Inferior parietal cortex (tissue), 1 donor: ENCODE measurements around the gene CTBP2.

ENCODE experiments used
- DNase-seq: peaks from one replicate; pipeline ENCODE4 v3.0.0-alpha.2; 2016; ENCODE audit errors: extremely low spot score

The CTBP2 gene

DNA sequence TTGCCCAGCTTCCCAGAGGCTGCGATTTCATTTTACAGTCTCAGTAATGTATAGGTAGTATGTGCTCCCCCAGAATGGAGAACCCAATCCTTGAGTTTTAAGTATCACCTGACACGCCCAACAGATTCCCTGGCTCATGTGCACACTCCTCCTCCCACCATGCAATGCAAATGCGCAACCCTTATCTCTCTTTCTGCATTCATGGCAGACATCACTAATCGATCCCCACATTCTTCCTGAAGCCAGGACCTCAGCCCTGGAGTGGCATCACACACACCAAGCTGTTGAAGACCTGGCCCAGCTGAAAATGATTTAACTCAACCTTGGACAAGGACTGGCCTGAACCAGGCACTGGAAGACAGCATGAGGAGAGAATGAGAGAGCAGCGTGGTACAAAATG is 150.0 kb downstream of the CTBP2 start:
- DNase-seq, result no peak

DNA sequence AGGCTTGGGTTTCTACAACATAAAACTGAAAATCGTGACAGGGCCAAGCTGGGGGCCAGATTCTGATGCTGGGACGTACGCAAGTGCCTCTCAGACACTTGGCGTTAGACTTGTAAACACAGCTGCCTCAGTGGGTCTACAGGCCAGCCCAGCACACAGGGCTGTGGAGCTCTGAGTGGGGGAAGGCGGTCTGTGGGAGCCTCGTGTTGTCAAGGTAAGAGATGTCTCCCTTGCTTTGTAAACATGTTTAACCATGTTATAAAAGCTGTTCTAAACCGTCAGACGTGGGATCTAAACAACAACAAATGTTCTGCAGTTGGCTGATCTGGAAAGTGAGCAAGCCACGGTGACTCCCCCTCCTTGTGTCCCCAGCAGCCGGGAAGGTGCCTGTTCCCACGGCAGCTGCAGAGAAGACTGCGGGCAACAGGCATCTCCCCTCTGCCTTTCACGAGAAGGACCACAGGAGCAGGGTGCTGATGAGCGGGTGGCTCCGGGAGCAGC is 150.7 kb downstream of the CTBP2 start:
- no peak for DNase-seq

DNA sequence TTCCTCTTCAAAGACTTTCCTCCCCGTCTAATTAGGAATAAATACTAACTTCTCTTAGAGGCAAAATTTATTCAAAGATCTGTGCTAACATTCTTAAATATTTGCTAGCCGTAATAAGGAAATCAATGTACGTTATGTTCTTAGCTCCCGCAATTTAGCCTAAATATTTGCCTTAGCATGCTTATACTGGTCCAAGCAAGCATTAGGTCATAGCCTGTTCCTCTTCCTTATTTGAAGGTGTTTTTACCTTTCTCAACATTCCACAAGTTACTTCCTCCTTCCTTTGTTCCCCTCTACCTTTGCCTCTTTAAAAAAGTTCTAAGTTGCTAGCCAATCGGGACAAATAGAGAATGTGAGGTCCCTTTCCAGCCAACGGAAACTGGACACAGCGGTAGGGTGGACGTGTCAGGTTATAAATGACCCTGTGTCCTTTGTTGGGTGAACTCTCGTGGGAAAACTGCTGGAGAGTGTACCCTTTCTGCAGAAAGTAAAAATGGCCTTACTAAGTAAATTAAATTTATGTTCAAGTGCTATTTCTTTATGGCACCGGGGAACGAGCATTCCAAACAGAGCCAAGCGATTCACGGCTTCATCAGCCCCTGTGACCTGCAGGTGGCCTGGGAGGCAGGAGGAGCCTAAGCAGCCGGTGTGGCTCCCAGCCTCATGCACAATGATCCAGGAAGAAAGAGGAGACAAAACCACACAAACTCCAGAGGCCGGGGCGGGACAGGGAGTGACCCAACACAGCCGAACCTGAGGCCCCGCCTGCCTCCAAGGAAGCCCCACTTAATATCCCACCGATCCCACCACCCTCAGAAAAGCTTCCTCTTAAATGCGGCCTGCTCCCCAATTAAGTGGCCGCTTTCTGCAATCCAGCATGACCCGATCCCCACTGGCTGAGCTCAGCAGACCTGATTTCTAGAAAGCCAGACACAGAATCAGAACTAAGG is 151.4 kb downstream of the CTBP2 start:
- DNase-seq, result no peak

DNA sequence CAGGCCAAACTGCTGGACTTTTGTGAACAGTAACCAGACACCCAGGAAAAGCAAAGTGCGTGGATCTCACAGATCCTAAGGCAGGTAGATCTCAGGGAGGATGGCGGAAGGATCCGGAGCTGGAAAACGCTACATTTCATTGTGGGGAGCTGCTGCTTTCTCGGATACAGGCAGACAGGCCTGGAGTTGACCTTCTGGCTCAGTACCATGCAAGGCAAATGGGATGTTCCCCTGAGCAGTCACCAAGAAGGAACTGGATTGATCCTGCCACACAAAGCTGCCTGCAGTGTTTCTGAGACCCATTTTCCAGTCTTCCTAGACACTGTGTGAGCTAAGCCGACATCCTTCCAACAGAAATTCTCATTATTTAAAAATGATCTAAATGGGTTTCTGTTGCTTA is 152.9 kb downstream of the CTBP2 start:
- DNase-seq, result no peak

DNA sequence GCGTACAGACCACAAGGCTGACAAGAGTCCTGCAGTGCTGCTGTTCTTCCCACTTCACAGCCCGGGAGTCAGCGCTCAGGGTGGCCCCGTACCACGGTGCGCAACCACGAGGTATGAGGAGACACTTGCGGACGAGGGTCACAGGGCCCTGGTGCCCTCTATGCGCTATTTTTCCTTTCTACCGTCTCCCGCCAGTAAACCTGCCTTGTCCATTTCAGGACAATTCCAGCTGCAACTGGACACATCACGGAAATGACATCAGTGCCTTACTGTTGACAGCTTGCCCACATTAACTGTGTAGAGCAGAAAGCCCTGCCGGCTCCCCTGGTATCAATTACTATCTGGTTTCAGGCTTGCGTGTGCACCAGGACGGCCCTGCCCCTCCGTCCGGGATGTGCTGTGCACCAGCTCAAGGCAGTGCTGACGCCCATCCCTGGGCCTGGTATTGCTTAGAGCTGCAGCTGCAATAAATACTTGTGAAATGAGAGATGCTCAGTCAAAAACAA is 153.4 kb downstream of the CTBP2 start:
- no peak for DNase-seq

DNA sequence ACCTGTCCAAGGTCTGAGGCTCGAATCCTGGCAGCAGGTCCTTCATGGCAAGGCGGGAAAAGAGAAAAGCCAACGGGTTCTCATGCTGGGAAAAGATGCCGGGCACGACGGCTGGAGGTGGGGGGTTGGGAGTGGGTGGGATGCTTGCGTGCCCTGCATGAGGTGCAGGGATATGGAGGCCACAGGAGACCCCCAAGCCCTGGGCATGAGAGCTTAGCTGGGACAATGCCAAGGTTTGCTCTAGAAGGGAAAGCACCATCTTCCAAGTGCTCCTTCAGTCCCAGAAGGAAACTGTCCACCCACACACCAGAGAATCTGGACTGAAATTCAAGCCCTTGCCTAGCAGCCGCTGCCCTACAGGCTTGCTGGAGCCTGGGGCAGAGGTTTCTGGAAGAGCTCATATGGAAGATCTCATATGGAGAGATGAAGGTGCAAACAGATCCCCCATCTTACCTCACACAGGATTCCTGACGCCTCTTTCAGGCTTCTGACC is 154.1 kb downstream of the CTBP2 start:
- no peak for DNase-seq

DNA sequence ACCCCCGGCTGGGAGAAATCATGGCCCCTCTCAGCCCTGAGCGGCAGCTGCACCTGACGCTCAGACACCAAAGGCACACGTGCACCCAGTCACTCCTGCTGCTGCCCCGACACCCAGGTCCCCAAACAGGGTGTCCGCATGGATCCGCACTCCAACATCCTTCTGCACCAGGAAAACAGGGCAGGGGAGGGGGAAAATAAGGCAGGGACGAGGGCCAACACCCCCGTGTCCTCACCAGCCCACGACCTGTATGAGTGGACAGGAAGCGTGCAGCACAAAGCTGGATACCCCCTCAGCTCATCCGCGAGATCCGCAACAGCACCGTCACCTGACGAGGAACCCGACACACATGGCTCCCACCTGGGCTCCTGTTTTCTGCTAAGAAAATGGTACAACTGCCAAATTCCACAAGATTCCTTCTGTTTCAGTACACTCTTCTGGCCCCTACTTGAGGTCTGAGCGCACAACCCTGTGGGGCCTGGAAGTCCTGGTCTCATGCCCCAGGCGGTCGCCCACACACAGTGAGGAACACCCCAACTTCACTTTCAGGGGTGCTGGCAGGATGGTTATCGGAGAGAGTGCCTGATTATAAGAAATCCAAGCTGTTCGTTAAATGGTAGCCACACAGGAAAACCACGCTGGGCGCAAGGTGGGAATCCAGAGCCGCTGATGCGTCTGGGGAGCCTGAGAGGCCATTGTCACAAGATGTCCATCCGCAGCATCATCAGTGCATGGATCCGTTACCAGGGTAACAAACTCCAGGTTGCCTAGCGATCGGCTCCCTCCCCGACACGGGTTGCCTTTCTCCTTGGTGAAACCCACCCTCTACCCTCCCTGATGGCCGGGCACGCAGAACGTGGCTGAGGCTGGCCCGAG is 154.8 kb downstream of the CTBP2 start:
- DNase-seq, result no peak

DNA sequence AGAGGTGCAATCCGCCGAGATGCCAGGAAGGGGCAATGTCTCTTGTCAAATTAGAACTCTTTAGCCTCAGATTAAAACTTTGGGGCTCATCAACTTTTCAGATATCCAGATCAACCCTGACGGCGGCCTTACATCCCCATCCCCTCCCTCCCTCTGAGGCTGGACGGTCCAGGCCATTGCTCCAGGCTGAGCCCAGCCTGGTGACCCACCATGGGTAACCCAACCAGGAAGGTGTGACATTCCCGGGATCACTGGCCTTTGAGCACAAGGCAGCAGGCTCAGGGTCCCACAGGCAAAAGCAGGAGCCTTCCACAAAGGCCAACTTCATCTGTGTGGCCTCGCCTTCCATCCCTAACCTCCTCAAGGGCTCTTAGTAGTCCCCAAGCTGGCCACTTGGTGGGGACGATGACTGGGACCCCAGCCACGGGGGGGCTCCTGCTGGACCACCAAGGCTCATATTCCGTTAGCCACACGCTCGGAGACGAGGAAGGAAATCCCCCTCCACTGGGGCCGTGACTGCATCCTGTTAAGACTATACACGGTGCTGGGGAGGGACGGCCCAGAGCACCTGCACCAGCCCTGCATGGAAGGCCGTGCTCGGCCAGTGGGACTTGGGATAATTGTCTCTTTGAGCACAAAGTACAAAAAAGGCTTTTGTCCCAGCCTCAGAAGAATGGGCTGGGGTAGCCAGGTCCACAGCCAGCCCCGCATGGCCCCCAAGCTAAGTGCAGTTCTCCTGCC is 155.6 kb downstream of the CTBP2 start:
- no peak for DNase-seq

DNA sequence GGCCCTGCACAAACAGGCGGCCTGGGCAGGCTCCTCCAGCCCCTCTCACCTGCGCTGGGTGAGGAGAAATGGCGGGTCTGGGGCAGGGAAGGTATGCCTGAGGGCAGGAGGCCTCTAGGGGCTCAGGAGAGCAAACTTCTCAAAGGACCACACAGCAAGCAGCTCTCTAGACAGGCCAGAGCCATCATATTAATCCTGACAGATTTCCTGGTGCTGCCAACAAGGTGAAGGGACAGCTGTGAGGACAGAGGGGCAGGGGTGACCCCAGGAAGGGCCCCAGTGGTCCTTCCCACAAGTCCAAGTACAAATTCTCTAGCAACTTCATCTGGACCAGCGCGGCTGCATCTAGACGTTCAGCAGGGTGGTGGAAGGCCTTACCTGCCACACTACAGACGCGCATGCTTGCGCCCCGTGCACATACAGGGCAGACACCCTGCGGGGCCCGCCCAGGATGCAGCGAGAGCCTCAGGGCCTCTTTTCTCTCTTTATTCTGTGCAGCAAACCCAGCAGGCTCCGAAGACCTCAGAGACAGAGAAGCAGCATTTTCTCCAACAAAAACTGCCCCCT is 156.4 kb downstream of the CTBP2 start:
- no peak for DNase-seq

DNA sequence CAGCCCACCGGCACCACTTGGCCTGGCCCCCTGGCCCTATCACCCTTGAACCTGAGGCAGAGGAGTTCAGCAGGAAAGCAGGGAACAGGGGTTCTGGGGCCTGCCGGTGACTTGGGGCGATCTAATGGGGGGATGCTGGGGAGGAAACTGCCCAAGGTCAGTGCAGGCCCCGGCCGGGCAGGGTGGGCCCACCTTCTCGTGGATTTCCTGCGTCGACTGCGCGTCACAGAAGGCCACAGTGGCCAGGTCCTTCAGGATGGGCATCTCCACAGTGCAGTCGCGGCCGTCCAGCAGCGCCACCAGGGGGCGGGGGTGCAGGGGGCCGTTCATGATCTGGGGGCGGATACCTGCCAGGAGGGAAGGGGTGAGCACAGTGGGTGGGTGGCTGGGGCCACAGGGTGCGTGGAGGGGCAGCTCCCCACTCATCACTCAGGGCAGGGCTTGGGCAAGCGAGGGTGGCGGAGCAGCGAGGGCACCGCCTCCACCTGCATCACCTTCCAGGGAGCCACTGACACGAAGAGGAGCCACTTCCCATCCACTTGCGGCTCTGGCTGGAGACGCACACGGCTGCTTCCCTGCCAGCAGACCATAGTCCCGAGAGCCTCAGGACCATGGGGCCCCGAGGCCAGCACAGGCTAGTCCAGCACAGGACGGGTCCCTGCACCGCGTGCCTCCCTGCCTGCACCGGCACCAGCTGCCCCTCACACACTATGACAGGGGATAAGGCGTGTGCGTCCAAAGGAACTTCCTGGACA is 157.0 kb downstream of the CTBP2 start:
- DNase-seq, result no peak

DNA sequence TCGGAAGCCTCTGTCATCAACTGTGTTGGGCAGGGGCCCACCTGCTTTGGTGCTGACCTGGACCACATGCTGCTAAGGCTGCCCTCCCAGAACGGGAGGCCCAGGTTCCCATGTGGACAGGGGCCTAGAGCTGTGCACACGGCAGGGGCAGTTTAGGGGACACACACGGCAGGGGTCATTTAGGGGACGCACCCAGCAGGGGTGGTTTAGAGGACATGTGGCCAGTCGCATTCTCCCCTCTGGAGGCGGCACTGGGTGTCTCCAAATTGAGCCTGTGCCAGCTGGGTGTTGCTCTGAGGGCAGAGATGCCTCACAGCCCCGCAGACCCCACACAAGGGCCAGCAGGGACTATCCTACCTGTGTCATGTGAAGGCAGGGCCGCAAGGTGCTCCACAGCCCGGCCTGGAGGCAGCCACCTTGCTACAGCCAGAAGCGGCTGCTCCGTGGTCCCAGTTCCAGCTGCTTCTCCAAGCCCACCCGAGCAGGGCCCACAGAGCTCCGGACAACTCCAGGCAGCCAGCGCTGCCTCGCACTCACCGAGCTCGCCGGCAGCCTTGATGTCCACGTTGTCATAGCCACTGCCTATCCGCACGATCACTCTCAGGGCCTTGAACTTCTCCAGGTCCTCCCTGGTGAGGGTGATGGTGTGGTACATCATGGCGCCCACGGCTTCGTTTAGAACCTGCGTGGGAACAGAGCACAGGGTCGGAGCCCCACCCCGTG is 157.8 kb downstream of the CTBP2 start:
- DNase-seq, result no peak

DNA sequence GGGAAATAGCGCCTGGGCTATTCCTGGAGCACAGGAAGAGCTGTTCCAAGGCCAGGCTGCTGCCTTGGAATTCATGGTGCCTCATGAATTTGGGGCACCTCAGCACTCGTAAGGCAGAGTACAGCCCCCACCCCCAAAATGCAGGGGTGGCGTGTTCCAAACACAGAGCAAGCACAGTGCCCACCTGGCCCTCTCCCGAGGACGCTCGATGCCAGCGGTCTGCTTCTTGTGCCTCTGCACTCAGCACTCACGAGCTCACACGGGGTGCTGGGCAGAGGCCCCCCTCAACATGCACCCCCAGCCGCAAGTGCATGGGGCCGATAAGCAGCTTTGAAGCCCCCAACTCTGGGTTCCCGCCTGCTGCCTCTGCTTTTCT is 158.3 kb downstream of the CTBP2 start:
- DNase-seq, result no peak

DNA sequence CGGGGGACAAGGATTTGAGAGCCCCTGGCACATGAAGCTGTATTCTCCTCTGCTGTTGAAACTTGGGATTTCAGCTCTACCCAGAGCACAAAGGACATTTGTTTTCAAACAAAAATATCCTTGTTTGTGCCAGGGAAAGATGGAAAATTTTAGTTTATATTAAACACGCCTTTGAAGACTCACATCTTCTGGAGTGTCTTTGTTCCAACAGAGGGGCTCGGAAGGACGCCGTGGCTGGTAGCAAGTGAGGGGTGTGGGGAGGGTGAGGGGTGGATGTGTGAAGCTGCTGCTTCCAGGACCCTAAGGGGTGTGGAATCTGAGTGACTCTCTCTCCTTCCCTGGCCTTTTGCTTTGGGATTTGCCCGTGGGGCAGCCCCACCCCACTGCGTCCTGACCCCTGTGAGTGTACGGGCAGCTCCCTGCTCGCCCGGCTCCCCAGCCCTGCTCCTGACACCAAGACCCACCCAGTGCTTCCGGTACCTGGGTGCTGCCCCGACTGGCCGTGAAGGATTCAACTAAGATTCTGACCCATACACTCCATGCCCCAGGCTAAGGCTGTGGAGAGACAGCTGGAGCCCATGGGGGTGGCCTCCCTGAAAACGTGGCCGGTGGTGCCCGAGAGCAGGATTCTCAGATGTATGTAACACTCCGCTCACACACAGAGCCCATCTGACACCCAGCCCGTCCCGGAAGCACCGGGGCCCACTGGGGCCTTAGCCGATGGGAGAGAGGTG is 158.9 kb downstream of the CTBP2 start:
- no peak for DNase-seq

DNA sequence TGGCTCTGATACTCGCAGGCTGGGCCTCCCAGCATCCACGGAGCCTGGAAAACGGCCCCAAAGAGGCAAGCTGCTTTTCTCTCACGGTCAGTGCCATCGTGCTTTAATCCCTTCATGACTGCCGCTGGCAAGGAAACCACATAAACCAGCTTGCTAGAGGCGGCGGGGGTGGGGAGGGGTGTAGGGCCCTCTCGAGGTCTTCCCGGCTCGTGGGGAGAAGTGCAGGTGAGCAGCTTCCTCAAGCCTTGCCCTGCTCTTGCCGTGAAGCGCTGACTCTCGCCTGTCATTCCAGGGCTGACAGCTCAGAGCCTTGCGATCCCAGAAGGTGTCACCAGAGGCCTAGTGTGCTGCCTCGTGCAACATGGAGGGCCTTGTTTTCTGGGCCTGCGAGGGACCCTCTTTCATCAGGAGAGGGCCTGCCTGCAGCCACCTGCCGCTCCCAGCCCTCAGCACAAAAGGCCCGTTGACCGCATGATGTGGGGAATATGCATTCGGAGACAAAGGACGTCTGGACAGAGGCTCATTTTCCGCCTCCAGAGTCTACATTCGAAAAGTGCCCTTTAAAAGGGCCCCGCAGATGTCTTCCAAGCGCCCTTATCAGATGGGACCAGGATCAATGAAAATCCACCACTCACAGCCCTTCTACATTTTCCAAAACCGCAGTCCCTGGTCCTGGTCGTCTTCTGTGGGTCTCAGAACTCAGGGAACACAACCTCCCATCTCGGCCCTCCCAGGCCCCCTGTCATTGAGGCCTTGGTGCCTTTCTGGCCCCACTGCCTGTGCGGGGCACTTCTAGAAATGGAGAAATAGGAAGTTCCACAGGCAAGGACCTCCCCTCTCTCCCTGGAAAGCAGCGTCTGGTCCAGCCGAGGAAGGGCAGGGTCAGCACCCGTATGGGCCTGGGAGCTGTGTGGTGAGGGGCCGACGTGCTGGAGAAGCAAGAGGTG is 159.7 kb downstream of the CTBP2 start:
- DNase-seq, result no peak

DNA sequence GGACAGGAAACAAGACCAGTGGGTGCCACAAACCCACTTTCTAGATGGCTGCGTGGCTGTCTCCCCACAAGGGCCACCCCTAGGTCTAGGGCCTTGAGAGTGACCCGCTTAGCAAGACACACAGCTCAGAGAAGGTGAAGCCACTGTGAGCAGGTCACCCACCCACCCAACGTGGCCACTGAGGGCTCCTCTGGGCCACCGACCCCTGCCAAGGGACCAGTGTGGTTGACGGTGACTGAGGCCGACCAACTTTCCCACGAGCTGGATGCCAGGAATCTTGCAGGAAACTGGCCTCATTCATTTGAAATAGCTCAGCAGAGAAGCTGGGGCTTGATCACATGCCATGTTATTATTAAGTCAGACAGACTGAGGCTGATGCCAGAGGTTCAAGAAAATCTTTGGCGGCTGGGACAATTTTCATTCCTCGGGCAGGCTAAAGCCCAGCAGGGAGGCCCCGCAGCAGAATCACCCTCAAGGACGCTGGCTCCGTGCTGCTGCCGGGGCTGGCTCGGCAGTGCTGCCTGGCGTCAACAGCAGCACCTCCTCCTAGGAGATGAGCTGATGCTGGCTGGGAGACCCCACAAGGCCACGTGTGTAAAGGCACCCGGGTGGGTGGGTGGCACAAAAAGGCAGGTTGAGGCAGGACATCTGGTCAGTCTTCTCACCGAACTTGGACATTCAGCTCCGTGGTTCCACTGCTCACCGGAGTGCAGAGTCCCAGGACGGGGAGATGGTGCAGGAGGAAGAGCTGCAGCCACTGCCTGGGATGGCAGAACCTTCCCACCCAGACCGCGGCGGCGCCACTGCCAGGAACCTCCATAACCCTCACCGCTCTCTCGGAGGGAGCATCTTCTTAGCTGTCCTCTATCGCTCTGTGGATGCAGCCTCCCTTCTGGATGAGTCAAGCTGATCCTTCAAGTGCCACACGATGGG is 160.7 kb downstream of the CTBP2 start:
- DNase-seq, result peak; percentile 44

DNA sequence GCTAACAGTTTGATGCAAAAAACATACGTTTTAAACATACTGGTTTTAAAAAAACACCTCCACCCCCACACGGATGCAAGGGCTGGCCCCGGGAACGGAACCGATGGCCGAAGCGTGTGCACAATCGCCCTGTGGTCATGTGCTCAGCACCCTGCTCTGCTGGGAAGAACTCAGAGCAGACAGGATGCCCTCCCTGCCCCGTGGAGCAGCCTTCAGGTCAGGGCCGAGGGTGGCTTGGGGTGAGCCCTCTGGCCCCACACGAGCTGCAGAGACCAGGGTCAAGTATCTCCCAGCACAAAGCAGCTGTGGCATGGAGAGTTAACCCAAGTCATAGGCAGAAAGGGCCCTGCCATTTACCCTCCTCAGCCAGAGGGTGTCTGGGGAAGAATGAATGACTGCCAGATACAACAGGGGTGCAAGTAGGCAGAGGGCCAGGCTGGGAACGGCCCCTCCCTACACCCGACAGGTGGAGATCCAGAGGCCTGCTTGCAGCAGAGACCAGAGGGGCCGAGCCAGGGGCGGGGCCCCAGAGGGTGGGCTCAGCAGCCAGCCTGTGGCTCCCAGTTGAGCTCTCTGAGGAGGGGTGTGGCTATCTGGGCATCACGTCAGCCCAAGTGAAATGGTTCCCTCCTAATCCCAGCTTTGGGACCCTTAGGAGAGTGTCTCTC is 161.6 kb downstream of the CTBP2 start:
- DNase-seq, result no peak
